ENCODE measurements around the gene CACNA1B. TPM values are rescaled to one million over a fixed set of nuclear protein-coding genes. Genes with fewer than 3 reads are reported as not detected.

Gene CACNA1B
- total RNA-seq, 5 donors from 2014 or later (not counting 1 experiment from before 2014, with no cell fraction given), result 0.03 to 0.09 (median 0.03) TPM; not detected in 2

GRCh38 chr9:138009016-138009802, 131.6 kb downstream of the CACNA1B start:
- peaks cover 0 to 5% of the 10 kb centered on the region in 2 experiments for H3K27me3 ChIP-seq (replicated peaks in 1 of 2; ENCODE audit: control insufficient read depth in 2 of 2, extremely low read depth in 1 of 2, insufficient read depth in 2 of 2, low read length in 1 of 2)
- no peaks in the 10 kb centered on the region for H3K9me3 ChIP-seq
- DNase-seq, result no peak
- ATAC-seq (replicated peaks in 1 of 4), result no peak
- Mint-ChIP-seq H3K36me3 (no peaks in the 10 kb centered on the region), H3K27ac (no peak overlapping the region), H3K27me3 (peaks cover 4% of the 10 kb centered on the region in 2 donors), H3K4me3 (no peak overlapping the region), H3K9me3 (no peaks in the 10 kb centered on the region), H3K4me1 (no peaks in the 10 kb centered on the region)
- no peak overlapping the region for H3K4me3 ChIP-seq (ENCODE audit: control insufficient read depth in 1 of 2, extremely low read depth in 1 of 2, low read length in 1 of 2)
- WGBS (ENCODE audit: insufficient coverage), result 85% methylated on average over 16 of the region's 17 CpGs
- POLR2A ChIA-PET, result no interaction called here
- H3K36me3 ChIP-seq (ENCODE audit: control insufficient read depth in 2 of 2, extremely low read depth in 1 of 2, insufficient read depth in 1 of 2, low read length in 1 of 2), result no peaks in the 10 kb centered on the region
- no peaks in the 10 kb centered on the region for H3K4me1 ChIP-seq (ENCODE audit: control insufficient read depth in 1 of 2, extremely low read depth in 1 of 2, insufficient read depth in 2 of 2, low read length in 2 of 2)
- no peak overlapping the region for H3K27ac ChIP-seq (ENCODE audit: low read length)
- CTCF ChIA-PET, result interaction anchor here in 1 of 2 donors (0.7 kb wide), 1 partner anchor 338 kb away, joined by 3 read pairs; no protein-coding TSS in a partner anchor

- Mint-ChIP-seq H3K4me3 (no peak overlapping the region), H3K9me3 (no peaks in the 10 kb centered on the region), H3K27ac (no peak overlapping the region), H3K36me3 (no peaks in the 10 kb centered on the region), H3K4me1 (no peaks in the 10 kb centered on the region), H3K27me3 (peaks cover 4% of the 10 kb centered on the region in 2 donors)
- H3K4me3 ChIP-seq (ENCODE audit: control insufficient read depth in 1 of 2, extremely low read depth in 1 of 2, low read length in 1 of 2), result no peak overlapping the region
- H3K4me1 ChIP-seq (ENCODE audit: control insufficient read depth in 1 of 2, extremely low read depth in 1 of 2, insufficient read depth in 2 of 2, low read length in 2 of 2), result no peaks in the 10 kb centered on the region
- ATAC-seq (replicated peaks in 1 of 4), result no peak
- POLR2A ChIA-PET, result no interaction called here
- CTCF ChIA-PET, result interaction anchor here in 1 of 2 donors (0.7 kb wide), 1 partner anchor 338 kb away, joined by 3 read pairs; no protein-coding TSS in a partner anchor
- H3K27ac ChIP-seq (ENCODE audit: low read length), result no peak overlapping the region
- H3K27me3 ChIP-seq (replicated peaks in 1 of 2; ENCODE audit: control insufficient read depth in 2 of 2, extremely low read depth in 1 of 2, insufficient read depth in 2 of 2, low read length in 1 of 2), result peaks cover 0 to 5% of the 10 kb centered on the region in 2 experiments
- H3K9me3 ChIP-seq, result no peaks in the 10 kb centered on the region
- DNase-seq, result peak in 1 of 35 experiments; percentile 19
- 78% methylated on average over 16 of the region's 16 CpGs for WGBS (ENCODE audit: insufficient coverage)
- H3K36me3 ChIP-seq (ENCODE audit: control insufficient read depth in 2 of 2, extremely low read depth in 1 of 2, insufficient read depth in 1 of 2, low read length in 1 of 2), result no peaks in the 10 kb centered on the region
Observed at GRCh38 chr9:138009803-138010690, 132.5 kb downstream of the CACNA1B start.

GRCh38 chr9:138010861-138011260, 133.3 kb downstream of the CACNA1B start:
- Histone ChIP-seq H3K4me1 (ENCODE audit: control insufficient read depth in 1 of 2, extremely low read depth in 1 of 2, insufficient read depth in 2 of 2, low read length in 2 of 2) (no peaks in the 10 kb centered on the region), H3K27me3 (replicated peaks in 1 of 2; ENCODE audit: control insufficient read depth in 2 of 2, extremely low read depth in 1 of 2, insufficient read depth in 2 of 2, low read length in 1 of 2) (peaks cover 0 to 5% of the 10 kb centered on the region in 2 experiments), H3K9me3 (no peaks in the 10 kb centered on the region), H3K36me3 (ENCODE audit: control insufficient read depth in 2 of 2, extremely low read depth in 1 of 2, insufficient read depth in 1 of 2, low read length in 1 of 2) (no peaks in the 10 kb centered on the region), H3K27ac (ENCODE audit: low read length) (no peak overlapping the region), H3K4me3 (ENCODE audit: control insufficient read depth in 1 of 2, extremely low read depth in 1 of 2, low read length in 1 of 2) (no peak overlapping the region)
- Mint-ChIP-seq H3K27ac (no peak overlapping the region), H3K27me3 (peaks cover 0 to 4% of the 10 kb centered on the region in 2 donors), H3K36me3 (no peaks in the 10 kb centered on the region), H3K9me3 (no peaks in the 10 kb centered on the region), H3K4me1 (no peaks in the 10 kb centered on the region), H3K4me3 (no peak overlapping the region)
- ChIA-PET POLR2A (no interaction called here), CTCF (no interaction called here)
- ATAC-seq (replicated peaks in 1 of 4) (no peak), DNase-seq (peak in 1 of 35 experiments; percentile 22)
- 72% methylated on average over 8 of the region's 8 CpGs for WGBS (ENCODE audit: insufficient coverage)

GRCh38 chr9:138011951-138012500, 134.4 kb downstream of the CACNA1B start:
- CTCF ChIA-PET, result no interaction called here
- no peak for ATAC-seq (replicated peaks in 1 of 4)

GRCh38 chr9:138013273-138013672, 135.7 kb downstream of the CACNA1B start:
- CTCF ChIA-PET, result no interaction called here
- Histone ChIP-seq H3K27me3 (replicated peaks in 1 of 2; ENCODE audit: control insufficient read depth in 2 of 2, extremely low read depth in 1 of 2, insufficient read depth in 2 of 2, low read length in 1 of 2) (peaks cover 0 to 5% of the 10 kb centered on the region in 2 experiments), H3K4me1 (ENCODE audit: control insufficient read depth in 1 of 2, extremely low read depth in 1 of 2, insufficient read depth in 2 of 2, low read length in 2 of 2) (no peaks in the 10 kb centered on the region), H3K4me3 (ENCODE audit: control insufficient read depth in 1 of 2, extremely low read depth in 1 of 2, low read length in 1 of 2) (no peak overlapping the region), H3K9me3 (no peaks in the 10 kb centered on the region), H3K27ac (ENCODE audit: low read length) (no peak overlapping the region), H3K36me3 (ENCODE audit: control insufficient read depth in 2 of 2, extremely low read depth in 1 of 2, insufficient read depth in 1 of 2, low read length in 1 of 2) (no peaks in the 10 kb centered on the region)
- H3K4me3 Mint-ChIP-seq, result no peak overlapping the region
- H3K36me3 Mint-ChIP-seq, result no peaks in the 10 kb centered on the region
- ATAC-seq (replicated peaks in 1 of 4) (no peak), DNase-seq (no peak)
- H3K4me1 Mint-ChIP-seq, result no peaks in the 10 kb centered on the region
- 75% methylated on average over 2 of the region's 2 CpGs for WGBS (ENCODE audit: insufficient coverage)
- H3K27ac Mint-ChIP-seq, result no peak overlapping the region
- POLR2A ChIA-PET, result no interaction called here
- no peaks in the 10 kb centered on the region for H3K27me3 Mint-ChIP-seq
- no peaks in the 10 kb centered on the region for H3K9me3 Mint-ChIP-seq

More at GRCh38 chr9:138011951-138012500, 134.4 kb downstream of the CACNA1B start:
- H3K36me3 ChIP-seq (ENCODE audit: control insufficient read depth in 2 of 2, extremely low read depth in 1 of 2, insufficient read depth in 1 of 2, low read length in 1 of 2), result no peaks in the 10 kb centered on the region
- no peak for DNase-seq
- no peak overlapping the region for H3K27ac ChIP-seq (ENCODE audit: low read length)
- H3K36me3 Mint-ChIP-seq, result no peaks in the 10 kb centered on the region
- no peak overlapping the region for H3K4me3 Mint-ChIP-seq
- no peaks in the 10 kb centered on the region for H3K9me3 ChIP-seq
- no peaks in the 10 kb centered on the region for H3K4me1 ChIP-seq (ENCODE audit: control insufficient read depth in 1 of 2, extremely low read depth in 1 of 2, insufficient read depth in 2 of 2, low read length in 2 of 2)
- no peak overlapping the region for H3K27ac Mint-ChIP-seq
- POLR2A ChIA-PET, result no interaction called here
- no peaks in the 10 kb centered on the region for H3K4me1 Mint-ChIP-seq
- WGBS (ENCODE audit: insufficient coverage), result 94% methylated on average over 4 of the region's 4 CpGs
- no peak overlapping the region for H3K4me3 ChIP-seq (ENCODE audit: control insufficient read depth in 1 of 2, extremely low read depth in 1 of 2, low read length in 1 of 2)
- H3K9me3 Mint-ChIP-seq, result no peaks in the 10 kb centered on the region
- H3K27me3 Mint-ChIP-seq, result peaks cover 0 to 3% of the 10 kb centered on the region in 2 donors
- peaks cover 0 to 5% of the 10 kb centered on the region in 2 experiments for H3K27me3 ChIP-seq (replicated peaks in 1 of 2; ENCODE audit: control insufficient read depth in 2 of 2, extremely low read depth in 1 of 2, insufficient read depth in 2 of 2, low read length in 1 of 2)

DNA sequence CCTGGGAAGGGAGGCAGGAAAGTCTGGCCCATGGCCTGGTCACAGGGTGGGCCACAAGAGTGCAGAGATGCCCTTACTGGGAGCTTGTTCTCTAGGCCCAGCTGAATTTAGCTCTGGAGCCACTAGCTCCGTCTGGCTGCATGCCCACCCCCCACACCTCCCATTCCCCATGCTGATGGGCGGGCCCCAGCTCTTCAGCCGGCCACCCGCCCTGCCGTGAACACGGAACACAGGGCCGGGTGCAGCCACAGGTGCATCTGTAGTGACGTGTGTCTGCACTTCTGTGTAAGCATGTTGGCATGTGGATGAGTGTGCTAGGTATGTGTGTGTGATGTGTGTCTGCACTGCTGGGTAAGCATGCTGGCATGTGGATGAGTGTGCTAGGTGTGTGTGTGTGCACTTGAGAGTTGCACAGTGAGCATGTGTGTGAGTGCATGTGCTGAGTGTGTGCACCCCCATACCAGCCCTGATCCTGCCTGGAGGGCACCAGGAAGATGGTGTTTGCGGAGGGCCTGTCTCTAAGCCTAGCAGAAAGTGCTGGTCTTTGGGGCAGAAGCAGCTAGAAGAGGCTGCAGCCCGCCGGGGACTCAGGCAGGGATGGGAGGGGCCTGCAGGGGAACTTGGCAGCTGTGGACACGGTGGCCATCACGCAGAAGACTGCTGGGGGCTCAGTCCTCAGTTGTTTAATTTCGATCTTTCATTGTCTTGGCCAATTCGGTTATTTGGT, 136.4 kb downstream of the CACNA1B start:
- no peak overlapping the region for H3K27ac Mint-ChIP-seq
- CTCF ChIA-PET, result no interaction called here
- DNase-seq (no peak), ATAC-seq (replicated peaks in 1 of 4) (no peak)
- POLR2A ChIA-PET, result no interaction called here
- no peaks in the 10 kb centered on the region for H3K36me3 Mint-ChIP-seq
- no peaks in the 10 kb centered on the region for H3K4me1 ChIP-seq (ENCODE audit: control insufficient read depth in 1 of 2, extremely low read depth in 1 of 2, insufficient read depth in 2 of 2, low read length in 2 of 2)
- H3K9me3 ChIP-seq, result no peaks in the 10 kb centered on the region
- H3K4me1 Mint-ChIP-seq, result no peaks in the 10 kb centered on the region
- H3K36me3 ChIP-seq (ENCODE audit: control insufficient read depth in 2 of 2, extremely low read depth in 1 of 2, insufficient read depth in 1 of 2, low read length in 1 of 2), result no peaks in the 10 kb centered on the region
- peaks cover 0 to 5% of the 10 kb centered on the region in 2 experiments for H3K27me3 ChIP-seq (replicated peaks in 1 of 2; ENCODE audit: control insufficient read depth in 2 of 2, extremely low read depth in 1 of 2, insufficient read depth in 2 of 2, low read length in 1 of 2)
- no peak overlapping the region for H3K4me3 Mint-ChIP-seq
- no peaks in the 10 kb centered on the region for H3K9me3 Mint-ChIP-seq
- 81% methylated on average over 12 of the region's 15 CpGs for WGBS (ENCODE audit: insufficient coverage)
- H3K27ac ChIP-seq (ENCODE audit: low read length), result no peak overlapping the region
- no peak overlapping the region for H3K4me3 ChIP-seq (ENCODE audit: control insufficient read depth in 1 of 2, extremely low read depth in 1 of 2, low read length in 1 of 2)
- no peaks in the 10 kb centered on the region for H3K27me3 Mint-ChIP-seq

Data from T-cell (primary cell).